ENCODE measurements around the gene LMAN1.

The LMAN1 gene

GRCh38 chr18:59358712-59359575 is at the start of gene LMAN1:
Gene LMAN1, minus strand, starts transcription at chr18:59359265. Its CDS starts 21 bp downstream, at chr18:59359244.
- DNase-seq, result peak; percentile 83 to 86

- DNase-seq, result peak; percentile 89 to 90
Measured at GRCh38 chr18:59402432-59403090, 43.5 kb upstream of the LMAN1 start.

GRCh38 chr18:59400407-59400806 is 41.3 kb upstream of the LMAN1 start:
- DNase-seq, result no peak

GRCh38 chr18:59395226-59396175 is 36.4 kb upstream of the LMAN1 start:
- no peak for DNase-seq

- no peak for DNase-seq
Measured at GRCh38 chr18:59393381-59393780, 34.3 kb upstream of the LMAN1 start.

GRCh38 chr18:59388817-59389216 is 29.8 kb upstream of the LMAN1 start:
- DNase-seq, result no peak

GRCh38 chr18:59387687-59388565 is 28.9 kb upstream of the LMAN1 start:
- no peak for DNase-seq

- no peak for DNase-seq
Measured at GRCh38 chr18:59386909-59387686, 28.0 kb upstream of the LMAN1 start.

- DNase-seq, result no peak
Measured at GRCh38 chr18:59385191-59385590, 26.1 kb upstream of the LMAN1 start.

- no peak for DNase-seq
Measured at GRCh38 chr18:59383851-59384250, 24.8 kb upstream of the LMAN1 start.

GRCh38 chr18:59382383-59382782 is 23.3 kb upstream of the LMAN1 start:
- no peak for DNase-seq

- no peak for DNase-seq
Measured at GRCh38 chr18:59381949-59382348, 22.9 kb upstream of the LMAN1 start.

- DNase-seq, result no peak
Measured at GRCh38 chr18:59380706-59381105, 21.6 kb upstream of the LMAN1 start.

GRCh38 chr18:59379772-59380522 is 20.9 kb upstream of the LMAN1 start:
- DNase-seq, result no peak

- no peak for DNase-seq
Measured at GRCh38 chr18:59377613-59378337, 18.7 kb upstream of the LMAN1 start.

- no peak for DNase-seq
Measured at GRCh38 chr18:59376351-59376935, 17.4 kb upstream of the LMAN1 start.

- no peak for DNase-seq
Measured at GRCh38 chr18:59374128-59374527, 15.1 kb upstream of the LMAN1 start.

- no peak for DNase-seq
Measured at GRCh38 chr18:59372975-59373374, 13.9 kb upstream of the LMAN1 start.

GRCh38 chr18:59360381-59360780 is 1.3 kb upstream of the LMAN1 start:
- DNase-seq, result no peak
